RWPE1 (cell line): Measurements from ENCODE around the gene PTPRD.
A peak's percentile ranks its signal among the peaks of the same experiment; 100 is the strongest.
"Not testable (repeated sequence)": the region's sequence is repeated elsewhere in the genome, so short reads cannot be mapped to it uniquely, and the experiment has no call there.

Experiments
- CTCF ChIA-PET: fragments of 350-600 bp; sonication (Branson Sonifier 250); formaldehyde crosslinking; extraction: SDS; loops from one replicate; lab custom pipeline; 2021; lab: Yijun Ruan, JAX
- POLR2A ChIA-PET: fragments of 400-600 bp; formaldehyde crosslinking; extraction: SDS; loops from one replicate; lab custom pipeline; 2020; ENCODE audit warnings: antibody characterized with exemption; ENCODE audit not compliant: low non-redundant PET; lab: Yijun Ruan, JAX
- DNase-seq: peaks from one replicate; pipeline ENCODE4 v3.0.0; 2012; ENCODE audit warnings: low spot score
- H3K27ac ChIP-seq: fragments of 450-650 bp; 2 replicates; pipeline ENCODE4 v1.5.1; 2017
- TF ChIP-seq, protein P1 (sequence below): fragments of 450-650 bp; conservative IDR thresholded peaks from 2 replicates; pipeline ENCODE4 v1.5.1; 2017; ENCODE audit warnings: low read depth, mild to moderate bottlenecking

PTPRD gene

DNA sequence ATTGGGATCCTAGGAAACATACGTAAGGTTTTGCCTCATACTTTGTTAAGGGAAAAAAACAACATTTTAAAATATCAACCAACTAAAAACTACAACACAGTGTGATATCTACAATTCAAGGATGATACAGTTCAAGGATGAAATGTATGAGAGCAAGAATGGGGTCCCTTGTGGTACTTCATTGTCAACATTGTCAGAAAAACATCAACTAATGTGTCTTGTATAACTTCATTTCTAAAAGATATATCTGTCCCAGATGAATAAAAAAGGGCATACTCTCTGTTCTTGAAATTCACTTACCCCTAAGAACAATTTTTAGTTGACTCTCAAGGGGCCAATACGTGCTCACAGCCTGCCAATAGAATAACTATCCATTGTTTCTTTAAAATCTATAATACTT is 1250.5 kb downstream of the PTPRD start:
- no peak for DNase-seq
- TF ChIP-seq, protein P1, sequence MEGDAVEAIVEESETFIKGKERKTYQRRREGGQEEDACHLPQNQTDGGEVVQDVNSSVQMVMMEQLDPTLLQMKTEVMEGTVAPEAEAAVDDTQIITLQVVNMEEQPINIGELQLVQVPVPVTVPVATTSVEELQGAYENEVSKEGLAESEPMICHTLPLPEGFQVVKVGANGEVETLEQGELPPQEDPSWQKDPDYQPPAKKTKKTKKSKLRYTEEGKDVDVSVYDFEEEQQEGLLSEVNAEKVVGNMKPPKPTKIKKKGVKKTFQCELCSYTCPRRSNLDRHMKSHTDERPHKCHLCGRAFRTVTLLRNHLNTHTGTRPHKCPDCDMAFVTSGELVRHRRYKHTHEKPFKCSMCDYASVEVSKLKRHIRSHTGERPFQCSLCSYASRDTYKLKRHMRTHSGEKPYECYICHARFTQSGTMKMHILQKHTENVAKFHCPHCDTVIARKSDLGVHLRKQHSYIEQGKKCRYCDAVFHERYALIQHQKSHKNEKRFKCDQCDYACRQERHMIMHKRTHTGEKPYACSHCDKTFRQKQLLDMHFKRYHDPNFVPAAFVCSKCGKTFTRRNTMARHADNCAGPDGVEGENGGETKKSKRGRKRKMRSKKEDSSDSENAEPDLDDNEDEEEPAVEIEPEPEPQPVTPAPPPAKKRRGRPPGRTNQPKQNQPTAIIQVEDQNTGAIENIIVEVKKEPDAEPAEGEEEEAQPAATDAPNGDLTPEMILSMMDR, result no peak
- CTCF ChIA-PET, result no interaction called here

DNA sequence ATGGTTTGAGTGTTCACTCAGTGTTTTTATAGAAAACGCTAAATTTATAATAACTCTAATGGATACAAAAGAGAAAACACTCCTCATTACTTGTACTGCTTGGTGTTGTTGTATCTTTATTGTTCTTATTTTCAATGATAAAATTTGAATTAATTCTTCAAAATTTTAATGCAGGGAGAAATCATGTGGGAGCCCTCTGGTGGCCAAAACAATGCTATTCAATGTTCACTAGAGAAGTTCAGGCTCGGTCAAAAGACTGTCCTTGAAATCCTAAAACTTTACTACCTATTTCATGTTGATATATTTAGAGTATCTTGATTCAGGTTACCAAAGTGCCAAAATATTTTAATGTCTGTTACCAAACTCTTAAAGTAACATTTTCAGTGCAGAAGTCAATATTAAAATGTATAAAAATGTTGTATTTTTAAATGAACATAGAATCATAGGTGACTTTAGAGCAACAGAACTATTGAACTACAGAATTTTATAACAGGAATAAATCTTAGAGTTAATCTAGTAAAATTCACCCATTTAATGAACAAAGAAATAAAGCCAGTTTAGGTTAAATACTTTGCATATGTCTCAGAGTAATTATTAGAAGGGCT is 1259.8 kb downstream of the PTPRD start:
- no peak for DNase-seq
- H3K27ac ChIP-seq, result no peak overlapping the region
- ChIA-PET CTCF (no interaction called here), POLR2A (no interaction called here)
- TF ChIP-seq, protein P1, result peak; percentile 58

More for the DNA sequence above, 1250.5 kb downstream of the PTPRD start:
- POLR2A ChIA-PET, result no interaction called here
- no peak overlapping the region for H3K27ac ChIP-seq

DNA sequence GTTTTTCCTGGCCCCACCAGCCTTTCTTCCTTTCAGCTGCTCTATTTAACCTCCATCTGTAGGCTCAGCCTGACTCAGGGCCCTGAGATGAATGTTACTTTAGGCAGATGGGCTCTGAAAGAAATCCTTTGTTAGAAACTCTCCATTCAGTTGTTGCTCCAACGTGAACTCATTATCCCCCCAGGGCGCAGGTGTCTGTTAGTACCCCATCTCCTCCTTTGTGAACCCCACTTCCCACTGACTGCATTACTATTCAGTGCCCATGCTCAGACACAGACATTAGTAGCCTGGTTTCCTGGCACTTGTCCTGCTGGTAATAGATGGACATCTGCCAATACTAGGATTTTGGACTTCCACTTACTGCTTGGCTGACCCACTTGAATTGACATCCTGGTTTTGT is 1271.6 kb downstream of the PTPRD start:
- no peak for DNase-seq
- TF ChIP-seq, protein P1, result no peak
- ChIA-PET CTCF (no interaction called here), POLR2A (no interaction called here)
- no peak overlapping the region for H3K27ac ChIP-seq

DNA sequence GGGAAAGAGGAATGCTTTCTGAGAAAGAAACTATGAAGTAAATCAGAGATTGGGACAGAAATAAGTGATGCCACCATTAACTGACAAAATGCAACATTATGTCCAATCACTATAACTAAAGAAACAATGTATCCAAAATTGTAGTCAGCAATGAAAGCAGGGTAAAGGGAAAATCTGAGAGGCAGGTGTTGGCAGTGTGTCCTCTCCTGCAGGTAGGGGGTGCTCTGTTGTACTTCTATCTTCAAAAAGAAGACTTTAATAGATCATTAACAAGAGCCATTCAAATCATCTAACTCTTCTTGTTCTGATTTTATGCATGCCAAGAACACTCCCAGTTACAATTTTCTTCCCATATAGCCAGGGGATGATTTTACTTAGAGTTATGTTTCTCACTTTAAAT is 1275.7 kb downstream of the PTPRD start:
- CTCF ChIA-PET, result no interaction called here
- no peak for DNase-seq
- no peak overlapping the region for H3K27ac ChIP-seq
- TF ChIP-seq, protein P1, result no peak
- POLR2A ChIA-PET, result no interaction called here

DNA sequence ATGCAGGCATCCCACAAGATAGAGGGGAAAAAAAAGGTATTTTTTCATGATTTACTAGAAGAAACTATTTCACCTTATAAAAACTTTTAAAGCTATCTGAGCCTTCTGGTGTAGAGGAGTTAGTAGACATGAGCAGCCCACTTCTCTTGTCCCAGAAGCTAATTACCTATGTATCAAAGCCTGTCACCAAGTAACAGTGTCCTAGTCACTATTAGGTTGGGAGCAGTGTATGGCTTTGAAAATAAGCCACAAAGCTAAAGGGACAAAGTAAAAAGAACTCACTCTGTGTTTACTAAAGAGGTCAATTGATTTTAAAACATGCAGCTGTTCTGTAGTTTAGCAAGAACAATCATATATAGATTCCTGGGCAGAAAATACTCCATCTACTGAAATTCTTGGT is 1286.1 kb downstream of the PTPRD start:
- H3K27ac ChIP-seq, result no peak overlapping the region
- ChIA-PET POLR2A (no interaction called here), CTCF (no interaction called here)
- TF ChIP-seq, protein P1, result no peak
- DNase-seq, result no peak

DNA sequence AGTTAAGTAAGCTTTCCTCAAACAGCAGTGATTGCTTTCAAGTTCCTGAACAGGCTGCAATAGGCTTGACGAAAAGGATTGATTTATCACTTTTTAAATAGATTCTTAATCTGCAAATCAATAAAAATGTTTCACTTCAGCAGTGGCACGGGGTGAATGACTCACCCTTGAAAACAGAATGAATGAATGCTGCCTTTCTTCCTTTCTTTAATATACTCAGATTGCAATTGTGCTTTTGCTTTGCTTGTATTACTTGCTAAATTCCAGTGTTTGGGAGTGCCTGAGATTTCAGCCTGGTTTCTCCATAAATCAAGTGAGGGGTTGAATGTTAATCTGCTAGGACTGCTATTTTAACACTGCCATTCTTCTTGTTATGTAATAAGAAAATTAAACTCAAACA is 1293.8 kb downstream of the PTPRD start:
- no peak for DNase-seq
- ChIA-PET CTCF (no interaction called here), POLR2A (no interaction called here)
- TF ChIP-seq, protein P1, result no peak
- no peak overlapping the region for H3K27ac ChIP-seq

DNA sequence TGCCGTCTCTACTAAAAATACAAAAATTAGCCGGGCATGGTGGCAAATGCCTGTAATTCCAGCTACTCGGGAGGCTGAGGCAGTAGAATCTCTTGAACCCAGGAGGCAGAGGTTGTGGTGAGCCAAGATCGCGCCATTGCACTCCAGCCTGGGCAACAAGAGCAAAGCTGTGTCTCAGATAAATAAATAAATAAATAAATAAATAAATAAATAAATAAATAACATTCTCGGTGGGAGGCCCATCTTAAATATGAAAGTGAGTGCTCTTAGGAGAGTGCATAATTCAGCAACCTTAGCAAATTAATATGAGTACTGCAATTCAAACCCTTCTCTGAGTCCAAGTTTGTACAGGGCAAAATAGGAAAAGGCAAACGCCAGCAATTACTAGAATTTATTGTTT is 1302.1 kb downstream of the PTPRD start:
- DNase-seq, CTCF ChIA-PET, POLR2A ChIA-PET, H3K27ac ChIP-seq: not testable (repeated sequence)
